AG04449 (cell line): ENCODE measurements around the gene POLH.
"Not testable (repeated sequence)": the region's sequence is repeated elsewhere in the genome, so short reads cannot be mapped to it uniquely, and the experiment has no call there.

Source experiments
- CTCF ChIA-PET: fragments of 350-600 bp; formaldehyde crosslinking; extraction: SDS; loops from one replicate; lab custom pipeline; 2021; ENCODE audit warnings: antibody characterized with exemption; lab: Yijun Ruan, JAX
- POLR2A ChIA-PET: fragments of 400-600, 350-600 bp; formaldehyde crosslinking; extraction: SDS; loops from one replicate; lab custom pipeline; 2020; ENCODE audit warnings: antibody characterized with exemption, inconsistent platforms; lab: Yijun Ruan, JAX
- DNase-seq: peaks from one replicate; pipeline ENCODE4 v3.0.0-alpha.2; 2010; ENCODE audit warnings: low read depth, low spot score
- H3K4me3 ChIP-seq: 2 replicates; pipeline ENCODE4 v1.5.1; 2011; ENCODE audit warnings: low read depth, mild to moderate bottlenecking, control low read depth, low read length
- TF ChIP-seq, protein P1 (sequence below): IDR thresholded peaks from one replicate; pipeline ENCODE4 v1.5.1; 2011; ENCODE audit warnings: mild to moderate bottlenecking, moderate library complexity, low read length, control low read depth, inconsistent platforms; ENCODE audit not compliant: insufficient read depth; ENCODE audit errors: missing control alignments

POLH gene

GRCh38 chr6:43547222-43547621, 28.8 kb upstream of the POLH start:
- TF ChIP-seq, protein P1, sequence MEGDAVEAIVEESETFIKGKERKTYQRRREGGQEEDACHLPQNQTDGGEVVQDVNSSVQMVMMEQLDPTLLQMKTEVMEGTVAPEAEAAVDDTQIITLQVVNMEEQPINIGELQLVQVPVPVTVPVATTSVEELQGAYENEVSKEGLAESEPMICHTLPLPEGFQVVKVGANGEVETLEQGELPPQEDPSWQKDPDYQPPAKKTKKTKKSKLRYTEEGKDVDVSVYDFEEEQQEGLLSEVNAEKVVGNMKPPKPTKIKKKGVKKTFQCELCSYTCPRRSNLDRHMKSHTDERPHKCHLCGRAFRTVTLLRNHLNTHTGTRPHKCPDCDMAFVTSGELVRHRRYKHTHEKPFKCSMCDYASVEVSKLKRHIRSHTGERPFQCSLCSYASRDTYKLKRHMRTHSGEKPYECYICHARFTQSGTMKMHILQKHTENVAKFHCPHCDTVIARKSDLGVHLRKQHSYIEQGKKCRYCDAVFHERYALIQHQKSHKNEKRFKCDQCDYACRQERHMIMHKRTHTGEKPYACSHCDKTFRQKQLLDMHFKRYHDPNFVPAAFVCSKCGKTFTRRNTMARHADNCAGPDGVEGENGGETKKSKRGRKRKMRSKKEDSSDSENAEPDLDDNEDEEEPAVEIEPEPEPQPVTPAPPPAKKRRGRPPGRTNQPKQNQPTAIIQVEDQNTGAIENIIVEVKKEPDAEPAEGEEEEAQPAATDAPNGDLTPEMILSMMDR, result no peak
- no peak overlapping the region for H3K4me3 ChIP-seq
- CTCF ChIA-PET, result no interaction called here
- POLR2A ChIA-PET, result no interaction called here
- no peak for DNase-seq

- POLR2A ChIA-PET, CTCF ChIA-PET, DNase-seq, H3K4me3 ChIP-seq: not testable (repeated sequence)
Observed at GRCh38 chr6:43557620-43558019, 18.4 kb upstream of the POLH start.

DNA sequence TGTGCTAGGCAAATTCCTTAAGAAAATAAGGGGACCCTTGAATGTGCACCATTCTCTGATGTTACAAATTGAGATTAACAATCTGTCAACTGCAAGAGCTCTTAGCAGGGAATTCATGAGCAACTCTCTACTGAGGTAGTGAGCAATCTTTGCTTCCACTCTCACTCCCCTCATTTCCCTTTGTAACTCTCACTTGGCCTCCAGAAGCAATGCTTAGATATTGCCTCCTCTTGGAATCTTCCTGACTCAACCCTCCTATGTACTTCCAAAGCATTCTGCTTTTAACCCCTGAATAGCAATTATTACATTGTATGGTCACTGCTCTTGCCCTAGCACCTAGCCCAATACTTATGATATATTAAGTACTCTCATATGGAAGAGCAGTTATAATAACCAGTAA, 16.7 kb upstream of the POLH start:
- no peak for DNase-seq
- no peak overlapping the region for H3K4me3 ChIP-seq
- TF ChIP-seq, protein P1, result no peak
- POLR2A ChIA-PET, result no interaction called here
- CTCF ChIA-PET, result no interaction called here

- POLR2A ChIA-PET, result no interaction called here
- DNase-seq, result no peak
- TF ChIP-seq, protein P1, result no peak
- H3K4me3 ChIP-seq, result no peak overlapping the region
- CTCF ChIA-PET, result interaction anchor here (2.1 kb wide), 1 partner anchor 37 kb away, joined by 6 read pairs; no protein-coding TSS in a partner anchor
Observed at GRCh38 chr6:43570876-43571441, 5.0 kb upstream of the POLH start.

GRCh38 chr6:43572015-43572414, 4.0 kb upstream of the POLH start:
- CTCF ChIA-PET, result interaction anchor here (1.2 to 2.1 kb wide), 2 partner anchors 36 to 507 kb away, joined by 3 to 6 read pairs; no protein-coding TSS in a partner anchor
- no peak for DNase-seq
- TF ChIP-seq, protein P1, result no peak
- POLR2A ChIA-PET, result no interaction called here
- no peak overlapping the region for H3K4me3 ChIP-seq

DNA sequence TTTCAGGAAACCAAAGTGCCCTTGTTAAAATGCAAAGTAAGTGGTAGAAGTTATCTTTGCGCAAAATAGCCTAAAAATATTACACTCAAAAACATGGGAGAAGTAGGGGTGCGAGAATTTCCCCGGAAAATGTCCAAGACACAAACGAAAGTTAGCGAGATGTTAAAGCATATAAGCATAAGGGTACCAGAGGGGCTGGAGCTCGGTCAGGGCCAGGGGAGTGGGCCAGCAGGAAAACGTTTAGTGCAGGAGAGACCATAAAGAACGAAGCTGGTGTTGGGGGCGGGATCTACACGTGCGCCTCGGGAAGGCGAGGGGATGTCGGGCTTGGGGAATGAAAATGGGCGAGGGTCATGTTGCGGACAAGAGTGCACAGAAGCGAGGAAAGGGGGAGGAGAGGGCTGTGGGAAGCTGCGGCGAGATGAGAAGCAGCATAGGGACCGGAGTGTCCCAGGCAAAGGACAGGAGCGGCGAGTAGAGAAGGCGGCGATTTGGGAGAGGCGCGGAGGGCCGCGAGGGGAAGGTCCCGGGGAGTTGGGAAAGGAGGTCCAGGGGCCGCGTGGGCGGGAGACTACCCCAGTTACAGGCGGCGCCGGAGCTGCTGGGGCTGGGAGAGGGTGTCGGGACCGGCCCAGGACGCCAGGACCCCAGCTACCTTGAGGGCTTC, 747 bp upstream of the POLH start:
- DNase-seq, result no peak
- POLR2A ChIA-PET, result interaction anchor here (0.6 to 1.1 kb wide), 5 partner anchors 10 to 561 kb away, joined by 3 to 5 read pairs (median 4); no protein-coding TSS in a partner anchor
- CTCF ChIA-PET, result interaction anchor here (0.8 to 1.5 kb wide), 4 partner anchors 9 to 504 kb away, joined by 3 read pairs; no protein-coding TSS in a partner anchor
- H3K4me3 ChIP-seq, result peak overlapping the region; percentile 98
- TF ChIP-seq, protein P1, result no peak
